HUES6 (cell line): ENCODE measurements around the gene LCORL.

Experiments used
- H3K27ac ChIP-seq: 2 replicates; pipeline ENCODE4 v1.7.0; 2013; ENCODE audit warnings: low read depth, mild to moderate bottlenecking, low read length, inconsistent platforms
- H3K27me3 ChIP-seq: 2 replicates; pipeline ENCODE4 v1.6.1; 2013; ENCODE audit warnings: low read length; ENCODE audit not compliant: control insufficient read depth, insufficient read depth
- H3K36me3 ChIP-seq: 2 replicates; pipeline ENCODE4 v1.6.1; 2013; ENCODE audit warnings: low read length; ENCODE audit not compliant: control insufficient read depth, insufficient read depth
- H3K4me1 ChIP-seq: 2 replicates; pipeline ENCODE4 v1.6.1; 2013; ENCODE audit warnings: low read length; ENCODE audit not compliant: control insufficient read depth, insufficient read depth
- H3K4me3 ChIP-seq: 2 replicates; pipeline ENCODE4 v1.5.1; 2013; ENCODE audit warnings: low read depth, low read length
- H3K9ac ChIP-seq: one replicate; pipeline ENCODE4 v1.6.1; 2013; ENCODE audit warnings: mild to moderate bottlenecking, low read length
- H3K9me3 ChIP-seq: 2 replicates; pipeline ENCODE4 v1.6.1; 2013; ENCODE audit warnings: low read depth, low read length; ENCODE audit not compliant: control insufficient read depth, insufficient read depth

The LCORL gene

DNA sequence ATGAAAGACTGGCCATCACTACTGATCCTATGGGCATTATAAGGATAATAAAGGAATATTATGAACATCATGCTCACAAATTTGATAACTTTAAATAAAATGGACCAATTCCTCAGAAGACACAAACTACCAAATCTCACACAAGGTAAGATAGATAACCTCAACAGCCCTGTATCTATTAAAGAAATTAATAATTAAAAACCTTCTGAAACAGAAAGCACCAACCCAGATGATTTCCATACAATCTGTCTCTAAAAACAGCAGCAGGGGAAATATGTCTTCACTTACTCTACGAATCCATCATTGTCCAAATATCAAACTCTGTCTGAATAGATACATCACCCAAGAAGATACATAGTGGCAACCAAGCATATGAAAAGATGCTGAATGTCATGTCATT lies 55.2 kb downstream of the LCORL start:
- H3K4me1 ChIP-seq, result no peaks in the 10 kb centered on the region
- no peak overlapping the region for H3K4me3 ChIP-seq
- no peaks in the 10 kb centered on the region for H3K9me3 ChIP-seq
- H3K36me3 ChIP-seq, result no peaks in the 10 kb centered on the region; the same call in 1 of the 2 replicates
- H3K9ac ChIP-seq, result no peak overlapping the region
- H3K27me3 ChIP-seq, result no peaks in the 10 kb centered on the region
- no peak overlapping the region for H3K27ac ChIP-seq

DNA sequence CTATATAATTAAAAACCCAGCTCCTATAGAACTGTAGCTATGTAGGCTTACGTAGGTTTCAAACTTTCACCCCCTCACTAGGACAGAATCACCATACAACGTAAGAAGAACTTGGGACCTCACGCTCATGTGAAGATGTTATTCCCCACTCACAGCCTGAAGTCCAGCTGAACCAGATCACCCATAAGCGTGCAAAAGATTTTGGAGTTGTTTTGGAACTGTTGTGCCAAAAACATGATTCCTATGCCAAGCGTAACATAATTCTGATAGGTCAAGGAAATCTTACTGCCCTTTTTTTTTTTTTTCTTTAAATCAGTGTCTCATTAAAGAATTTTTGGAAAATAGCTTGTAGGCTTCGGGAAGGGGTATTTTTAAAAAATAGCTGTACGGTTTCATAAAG lies 57.0 kb downstream of the LCORL start:
- H3K9me3 ChIP-seq, result no peaks in the 10 kb centered on the region
- H3K9ac ChIP-seq, result no peak overlapping the region
- no peaks in the 10 kb centered on the region for H3K27me3 ChIP-seq
- H3K4me3 ChIP-seq, result no peak overlapping the region
- H3K36me3 ChIP-seq, result no peaks in the 10 kb centered on the region; the same call in 1 of the 2 replicates
- H3K27ac ChIP-seq, result no peak overlapping the region
- H3K4me1 ChIP-seq, result no peaks in the 10 kb centered on the region

DNA sequence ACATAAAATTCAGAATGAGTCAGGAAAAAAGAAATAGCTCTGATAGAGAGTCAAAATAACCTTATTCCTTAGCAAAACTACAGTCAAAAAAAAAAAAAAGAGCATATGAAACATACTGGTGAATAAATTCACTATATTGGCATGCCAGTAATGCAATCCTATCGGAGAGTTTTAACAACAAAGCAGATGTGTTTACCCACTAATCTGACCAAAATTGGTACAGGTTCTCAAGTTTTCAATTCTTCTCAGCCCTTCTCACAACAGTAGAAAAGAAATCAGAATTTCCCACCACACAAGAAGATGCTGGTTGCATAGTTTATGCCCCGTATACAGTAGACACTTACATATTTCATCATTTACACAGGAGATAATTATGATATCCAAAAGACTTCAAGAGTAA lies 59.4 kb downstream of the LCORL start:
- Histone ChIP-seq H3K36me3 (peaks cover 3% of the 10 kb centered on the region), H3K4me3 (no peak overlapping the region), H3K4me1 (no peaks in the 10 kb centered on the region), H3K27ac (no peak overlapping the region), H3K27me3 (no peaks in the 10 kb centered on the region), H3K9me3 (no peaks in the 10 kb centered on the region), H3K9ac (no peak overlapping the region)

DNA sequence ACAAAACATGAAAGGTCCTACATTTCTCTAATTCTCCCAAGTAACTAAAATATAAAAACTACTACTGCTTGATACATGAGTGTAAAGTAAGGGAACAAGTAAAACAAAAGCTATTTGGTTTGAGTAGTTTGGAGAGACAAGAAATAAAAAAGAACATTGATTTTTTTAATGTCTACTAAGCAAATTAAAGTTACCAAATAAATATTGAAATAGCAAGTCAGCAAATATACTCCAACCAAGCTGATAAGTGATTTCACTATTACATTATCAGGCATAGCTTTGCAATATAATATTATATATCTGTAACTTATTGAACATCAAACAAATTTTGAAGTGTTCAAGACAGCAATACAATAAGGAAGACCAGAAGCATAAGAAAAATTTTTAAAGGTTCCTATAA lies 60.3 kb downstream of the LCORL start:
- Histone ChIP-seq H3K9me3 (no peaks in the 10 kb centered on the region), H3K4me1 (no peaks in the 10 kb centered on the region), H3K27me3 (no peaks in the 10 kb centered on the region), H3K9ac (no peak overlapping the region), H3K36me3 (peaks cover 7% of the 10 kb centered on the region), H3K27ac (no peak overlapping the region), H3K4me3 (no peak overlapping the region)

DNA sequence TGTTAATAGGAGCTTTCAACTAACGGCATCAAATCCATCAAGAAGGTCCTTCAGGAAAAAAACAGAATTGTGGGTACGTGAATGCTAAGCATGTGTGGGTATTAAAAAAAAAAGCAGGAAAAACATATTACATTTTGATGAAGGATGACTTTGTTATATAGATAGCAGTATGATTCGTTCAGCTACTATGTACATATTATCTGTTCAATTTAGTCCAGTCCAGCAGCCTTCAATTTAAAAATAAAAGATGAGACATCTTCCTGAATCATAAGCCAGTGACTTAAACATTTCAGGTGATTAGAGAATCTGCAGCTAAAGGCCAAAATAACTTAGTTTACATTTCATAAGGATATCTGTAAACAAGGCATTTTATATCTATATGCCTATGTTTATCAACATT lies 63.4 kb downstream of the LCORL start:
- Histone ChIP-seq H3K27ac (no peak overlapping the region), H3K36me3 (peaks cover 13% of the 10 kb centered on the region), H3K9ac (no peak overlapping the region)

DNA sequence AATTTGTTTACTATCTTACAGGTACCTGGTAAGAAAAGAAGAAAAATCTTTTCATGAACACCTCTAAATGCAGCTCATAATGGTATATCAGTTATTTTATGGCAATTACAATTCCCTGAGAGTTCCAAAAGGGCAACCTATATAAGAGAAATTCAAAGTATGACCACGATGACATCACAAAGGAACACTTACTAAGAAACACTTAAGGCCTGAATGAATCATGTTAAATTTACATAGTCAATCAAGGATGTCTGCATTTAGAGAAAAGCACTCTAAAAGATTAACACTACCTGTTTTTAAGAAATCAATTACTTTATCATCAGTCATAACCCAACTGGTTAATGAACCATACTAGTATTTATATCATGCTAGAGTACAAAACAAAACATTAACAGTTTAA lies 63.9 kb downstream of the LCORL start:
- Histone ChIP-seq H3K4me3 (no peak overlapping the region), H3K27me3 (no peaks in the 10 kb centered on the region), H3K4me1 (no peaks in the 10 kb centered on the region), H3K9ac (no peak overlapping the region), H3K27ac (no peak overlapping the region), H3K36me3 (peaks cover 13% of the 10 kb centered on the region), H3K9me3 (no peaks in the 10 kb centered on the region)

More for the DNA sequence above, 63.4 kb downstream of the LCORL start:
- no peaks in the 10 kb centered on the region for H3K27me3 ChIP-seq
- no peaks in the 10 kb centered on the region for H3K4me1 ChIP-seq
- no peaks in the 10 kb centered on the region for H3K9me3 ChIP-seq
- no peak overlapping the region for H3K4me3 ChIP-seq

DNA sequence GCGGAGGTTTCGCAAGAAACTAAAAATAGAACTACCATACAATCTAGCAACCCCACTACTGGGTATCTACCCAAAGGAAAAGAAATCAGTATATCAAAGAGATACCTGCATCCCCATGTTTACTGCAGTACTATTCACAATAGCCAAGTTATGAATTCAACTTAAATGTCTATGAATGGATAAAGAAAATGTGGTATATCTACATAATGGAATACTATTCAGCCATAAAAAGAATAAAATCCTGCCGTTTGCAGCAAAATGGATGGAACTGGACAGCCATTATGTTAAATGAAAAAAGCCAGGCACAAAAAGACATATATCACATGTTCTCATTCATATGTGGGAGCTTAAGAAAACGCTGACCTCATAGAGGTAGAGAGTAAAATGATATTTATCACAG lies 65.3 kb downstream of the LCORL start:
- no peaks in the 10 kb centered on the region for H3K4me1 ChIP-seq
- no peaks in the 10 kb centered on the region for H3K9me3 ChIP-seq
- peaks cover 13% of the 10 kb centered on the region for H3K36me3 ChIP-seq
- no peak overlapping the region for H3K4me3 ChIP-seq
- no peak overlapping the region for H3K27ac ChIP-seq
- no peak overlapping the region for H3K9ac ChIP-seq
- H3K27me3 ChIP-seq, result no peaks in the 10 kb centered on the region

DNA sequence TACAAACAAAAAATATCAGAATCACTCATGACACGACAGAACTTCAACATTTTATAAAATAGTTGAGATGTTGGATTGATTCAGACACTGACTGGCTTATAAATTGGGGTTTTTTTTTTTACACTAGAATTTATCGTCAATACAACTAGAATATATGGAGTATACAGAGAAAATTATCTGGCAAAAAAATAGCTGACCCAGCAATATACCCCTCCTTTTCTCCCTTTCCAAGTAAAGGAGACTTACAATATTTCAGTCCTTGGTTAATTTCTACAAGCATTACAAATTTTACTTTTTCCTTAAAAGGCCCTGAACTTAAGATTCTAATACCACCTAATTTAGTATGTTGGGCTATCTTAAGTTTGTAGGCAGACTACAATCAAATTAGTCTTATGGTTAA lies 76.3 kb downstream of the LCORL start:
- no peak overlapping the region for H3K9ac ChIP-seq
- no peaks in the 10 kb centered on the region; the same call in 1 of the 2 replicates for H3K4me1 ChIP-seq
- H3K36me3 ChIP-seq, result peaks cover 3% of the 10 kb centered on the region; the same call in 1 of the 2 replicates
- H3K9me3 ChIP-seq, result no peaks in the 10 kb centered on the region
- no peak overlapping the region for H3K27ac ChIP-seq
- no peaks in the 10 kb centered on the region for H3K27me3 ChIP-seq
- no peak overlapping the region for H3K4me3 ChIP-seq

DNA sequence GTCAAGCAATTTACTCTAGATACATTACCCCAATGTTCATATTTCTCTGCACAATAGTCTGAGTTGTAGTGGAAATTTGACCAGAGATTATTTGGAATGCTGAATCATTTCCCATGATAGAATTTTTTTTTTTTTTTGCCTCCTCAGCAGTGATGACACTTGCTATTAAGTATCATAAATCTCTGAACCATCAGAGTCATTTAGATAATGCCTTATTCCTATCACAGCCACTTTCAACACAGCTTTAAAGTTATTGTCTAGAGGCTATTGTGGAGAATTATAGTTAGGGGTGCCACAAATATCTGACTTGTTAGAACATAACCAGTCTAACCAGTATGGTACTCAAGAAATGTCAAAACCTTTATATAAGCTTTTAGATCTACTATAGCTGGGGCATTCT lies 79.8 kb downstream of the LCORL start:
- Histone ChIP-seq H3K27ac (no peak overlapping the region), H3K4me1 (no peaks in the 10 kb centered on the region; the same call in 1 of the 2 replicates), H3K9ac (no peak overlapping the region), H3K27me3 (no peaks in the 10 kb centered on the region), H3K36me3 (no peaks in the 10 kb centered on the region), H3K9me3 (no peaks in the 10 kb centered on the region), H3K4me3 (no peak overlapping the region)

DNA sequence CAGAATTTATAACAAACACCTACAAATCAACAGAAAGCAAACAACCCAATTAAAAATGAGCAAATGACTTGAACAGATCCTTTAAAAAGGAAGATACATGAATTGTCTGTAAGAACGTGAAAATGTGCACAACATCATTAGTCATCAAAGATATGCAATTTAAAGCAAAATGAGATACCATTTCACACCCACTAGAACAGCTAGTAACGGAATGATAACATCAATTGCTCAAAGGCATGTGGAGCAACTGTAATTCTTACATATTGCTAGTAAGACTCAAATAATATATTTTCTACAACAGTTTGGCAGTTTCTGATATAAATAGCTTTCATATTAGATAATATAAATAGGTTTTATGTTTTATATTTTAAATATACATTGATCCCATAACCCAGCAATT lies 82.5 kb downstream of the LCORL start:
- H3K36me3 ChIP-seq, result no peaks in the 10 kb centered on the region

DNA sequence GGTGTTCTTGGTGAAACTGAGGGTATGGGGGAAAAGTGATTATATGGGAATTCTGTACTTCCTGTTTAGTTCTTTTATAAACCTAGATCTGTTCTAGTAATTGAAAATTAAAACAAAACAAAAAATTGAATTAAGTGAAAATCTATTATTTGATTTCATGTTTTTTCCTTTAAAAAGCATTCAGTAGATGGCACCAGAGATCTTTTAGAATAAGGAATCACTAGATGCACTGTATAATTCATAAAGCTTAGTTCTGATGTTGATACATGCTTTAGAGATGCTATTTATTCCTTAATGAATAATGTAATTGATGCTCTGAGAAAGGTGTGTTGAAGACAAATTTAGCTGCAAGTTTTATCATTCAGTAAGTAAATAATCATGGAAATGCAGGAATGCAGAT lies 87.3 kb downstream of the LCORL start:
- no peaks in the 10 kb centered on the region for H3K4me1 ChIP-seq
- H3K27me3 ChIP-seq, result no peaks in the 10 kb centered on the region
- no peak overlapping the region for H3K27ac ChIP-seq
- H3K36me3 ChIP-seq, result no peaks in the 10 kb centered on the region; the same call in 1 of the 2 replicates
- H3K9ac ChIP-seq, result no peak overlapping the region
- H3K4me3 ChIP-seq, result no peak overlapping the region
- peaks cover 14% of the 10 kb centered on the region for H3K9me3 ChIP-seq

More for the DNA sequence above, 82.5 kb downstream of the LCORL start:
- no peak overlapping the region for H3K4me3 ChIP-seq
- no peaks in the 10 kb centered on the region for H3K27me3 ChIP-seq
- H3K9ac ChIP-seq, result no peak overlapping the region
- H3K9me3 ChIP-seq, result peaks cover 7% of the 10 kb centered on the region
- H3K4me1 ChIP-seq, result no peaks in the 10 kb centered on the region; the same call in 1 of the 2 replicates
- no peak overlapping the region for H3K27ac ChIP-seq

DNA sequence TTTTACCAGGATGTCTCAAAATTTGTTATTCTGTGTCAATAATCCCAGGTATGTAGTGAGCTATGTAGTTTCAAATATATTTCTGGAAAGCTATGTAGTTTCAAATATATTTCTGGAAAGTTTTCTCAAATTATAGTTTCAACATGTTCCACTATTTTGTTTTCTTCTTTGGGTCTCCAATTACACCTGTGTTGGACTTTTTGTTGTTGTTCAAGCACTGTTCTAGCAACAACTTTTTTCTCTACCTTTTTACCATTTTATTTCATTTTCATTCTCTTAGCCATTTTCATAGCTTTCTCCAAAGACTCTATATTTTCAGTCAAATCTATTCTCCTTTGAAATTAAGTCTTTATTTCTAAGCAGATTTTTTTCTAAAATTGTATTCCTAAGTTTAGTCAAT lies 88.4 kb downstream of the LCORL start:
- no peaks in the 10 kb centered on the region for H3K4me1 ChIP-seq
- peaks cover 14% of the 10 kb centered on the region for H3K9me3 ChIP-seq
- H3K27me3 ChIP-seq, result no peaks in the 10 kb centered on the region
- no peaks in the 10 kb centered on the region; the same call in 1 of the 2 replicates for H3K36me3 ChIP-seq
- no peak overlapping the region for H3K9ac ChIP-seq
- H3K4me3 ChIP-seq, result no peak overlapping the region
- no peak overlapping the region for H3K27ac ChIP-seq
